Upper lobe of left lung (tissue), 6 donors: Measurements from ENCODE around the gene TK2. TPM values are rescaled to one million over a fixed set of nuclear protein-coding genes. Genes with fewer than 3 reads are reported as not detected.

Source experiments
- ATAC-seq, 2 donors: fragments of 200-7000 bp; cut with Tn5 transposase; one replicate each; pipeline ENCODE4 v1.9.1; 2022; ENCODE audit warnings: mild to moderate bottlenecking in 2 of 2, moderate library complexity in 2 of 2; ENCODE audit not compliant: low FRiP score in 2 of 2
- DNase-seq, 2 donors: peaks; one replicate each; pipeline ENCODE4 v3.0.0-alpha.2; 2019 to 2020
- H3K27ac ChIP-seq, 4 donors: fragments of 200-600 bp; sonication (generic); one replicate each; pipeline ENCODE4 v1.5.1; 2016 to 2019
- H3K27me3 ChIP-seq, 4 donors: fragments of 200-600 bp; sonication (generic); one replicate each; pipeline ENCODE4 v1.5.1; 2017 to 2019
- H3K36me3 ChIP-seq, 4 donors: fragments of 200-600 bp; sonication (generic); one replicate each; pipeline ENCODE4 v1.5.1; 2016 to 2019
- H3K4me1 ChIP-seq, 4 donors: fragments of 200-600 bp; sonication (generic); one replicate each; pipeline ENCODE4 v1.5.1; 2018 to 2019
- H3K4me3 ChIP-seq, 4 donors: fragments of 200-600 bp; sonication (generic); one replicate each; pipeline ENCODE4 v1.5.1; 2017 to 2019; ENCODE audit warnings: mild to moderate bottlenecking in 2 of 4, moderate library complexity in 1 of 4
- H3K9me3 ChIP-seq, 4 donors: fragments of 200-600 bp; sonication (generic); one replicate each; pipeline ENCODE4 v1.5.1; 2018 to 2019
- CTCF ChIP-seq, 6 experiments: fragments of 450-650 bp in 4 of 6; fragments of 200-600 bp in 2 of 6; sonication (generic) in 2 of 6; IDR thresholded peaks; one replicate each; pipeline ENCODE4 v1.5.1; 2016 to 2019; ENCODE audit warnings: antibody characterized with exemption in 6 of 6
- EP300 ChIP-seq, 4 donors: sonication (generic); formaldehyde crosslinking; IDR thresholded peaks; one replicate each; pipeline ENCODE4 v1.5.1; 2017; ENCODE audit warnings: antibody characterized with exemption in 4 of 4, control low read depth in 2 of 4
- POLR2A ChIP-seq, 4 donors: fragments of 450-650 bp; IDR thresholded peaks; one replicate each; pipeline ENCODE4 v1.5.1; 2016 to 2017; ENCODE audit warnings: antibody characterized with exemption in 4 of 4, mild to moderate bottlenecking in 2 of 4
- POLR2AphosphoS5 ChIP-seq, 2 donors: sonication (generic); formaldehyde crosslinking; IDR thresholded peaks; one replicate each; pipeline ENCODE4 v1.5.1; 2017; ENCODE audit warnings: antibody characterized with exemption in 2 of 2
- WGBS, 2 donors: methylation state at CpG; one replicate each; pipeline ENCODE4 v1.1.5; 2017 to 2018; 5-methylcytosine and 5-hydroxymethylcytosine counted together
- total RNA-seq, 6 donors: library from RNA; depleted of rRNA in 4 of 6; stranded (reverse); fragments of >200 nt in 4 of 6; gene quantifications; one replicate each; pipeline versions ENCODE4 v1.1.0 to v1.2.1, GENCODE V29; 2016 to 2021
- donor health status: DM: no; HTN: no; CAD: no; lungs with moderate emphysema.
- donor health status: DM: no; HTN: yes; CAD: no; lungs with severe emphysema.

TK2 gene
- total RNA-seq, 6 donors from 2014 or later, result 28.2 to 54.0 (median 36.6) TPM

- peak within 1 kb of the TSS in 3 of 4 donors; percentile 26 to 39 (median 37) for H3K4me3 ChIP-seq
These were observed 29.0 kb upstream of the TK2 start, which contains the start of gene CMTM2 for GRCh38 chr16:66578651-66579531. CMTM2 (plus strand) TSS chr16:66579463; CDS start chr16:66579608, 145 bp downstream.

GRCh38 chr16:66576296-66576695 lies 26.4 kb upstream of the TK2 start:
- Histone ChIP-seq H3K27ac (no peak overlapping the region), H3K9me3 (no peaks in the 10 kb centered on the region), H3K4me3 (no peak overlapping the region), H3K36me3 (no peaks in the 10 kb centered on the region), H3K4me1 (peaks cover 8 to 16% (median 12%) of the 10 kb centered on the region in 4 donors), H3K27me3 (peaks cover 0 to 3% (median 0%) of the 10 kb centered on the region in 4 donors)
- WGBS, 2 donors, result 84 to 87% methylated on average over 5 of the region's 5 CpGs
- TF ChIP-seq POLR2AphosphoS5 (IDR thresholded peaks at IDR 0.05) (no peak), EP300 (IDR thresholded peaks at IDR 0.05) (no peak), CTCF (IDR thresholded peaks at IDR 0.05) (no peak), POLR2A (IDR thresholded peaks at IDR 0.05) (no peak)
- ATAC-seq, result peak in 1 of 2 donors; percentile 74
- no peak for DNase-seq

More at GRCh38 chr16:66578651-66579531, 29.0 kb upstream of the TK2 start, which contains the start of gene CMTM2:
- Histone ChIP-seq H3K36me3 (no peaks in the 10 kb centered on the region), H3K27me3 (peaks cover 0 to 3% (median 0%) of the 10 kb centered on the region in 4 donors), H3K9me3 (no peaks in the 10 kb centered on the region), H3K27ac (no peak within 1 kb of the TSS), H3K4me1 (peaks cover 8 to 16% (median 12%) of the 10 kb centered on the region in 4 donors)
- no peak for ATAC-seq
- no peak for TF ChIP-seq EP300 (IDR thresholded peaks at IDR 0.05)
- no peak for TF ChIP-seq POLR2A (IDR thresholded peaks at IDR 0.05)
- TF ChIP-seq POLR2AphosphoS5 (IDR thresholded peaks at IDR 0.05), result no peak
- TF ChIP-seq CTCF (IDR thresholded peaks at IDR 0.05), result no peak
- WGBS, 2 donors, result 28 to 35% methylated on average over 35 to 60 of the region's 77 CpGs
- peak in 1 of 2 donors; percentile 85 for DNase-seq

- TF ChIP-seq CTCF (IDR thresholded peaks at IDR 0.05), result no peak
- TF ChIP-seq POLR2A (IDR thresholded peaks at IDR 0.05), result no peak
- TF ChIP-seq POLR2AphosphoS5 (IDR thresholded peaks at IDR 0.05), result no peak
- TF ChIP-seq EP300 (IDR thresholded peaks at IDR 0.05), result no peak
These were observed 25.1 kb upstream of the TK2 start for GRCh38 chr16:66575060-66575459.

GRCh38 chr16:66574531-66574930 lies 24.6 kb upstream of the TK2 start:
- Histone ChIP-seq H3K36me3 (no peaks in the 10 kb centered on the region), H3K27ac (no peak overlapping the region), H3K9me3 (no peaks in the 10 kb centered on the region), H3K27me3 (peaks cover 0 to 3% (median 0%) of the 10 kb centered on the region in 4 donors), H3K4me3 (no peak overlapping the region), H3K4me1 (peaks cover 9 to 14% (median 13%) of the 10 kb centered on the region in 4 donors)
- DNase-seq (no peak), ATAC-seq (no peak)
- 89 to 96% methylated on average over 3 of the region's 3 CpGs for WGBS, 2 donors
- TF ChIP-seq CTCF (IDR thresholded peaks at IDR 0.05), result no peak
- no peak for TF ChIP-seq POLR2AphosphoS5 (IDR thresholded peaks at IDR 0.05)

More at GRCh38 chr16:66575060-66575459, 25.1 kb upstream of the TK2 start:
- Histone ChIP-seq H3K27me3 (peaks cover 0 to 3% (median 0%) of the 10 kb centered on the region in 4 donors), H3K4me1 (peaks cover 8 to 16% (median 12%) of the 10 kb centered on the region in 4 donors), H3K4me3 (no peak overlapping the region), H3K36me3 (no peaks in the 10 kb centered on the region), H3K27ac (no peak overlapping the region), H3K9me3 (no peaks in the 10 kb centered on the region)
- WGBS, 2 donors, result 93 to 100% methylated on average over 1 to 3 of the region's 3 CpGs
- ATAC-seq (no peak), DNase-seq (no peak)
